Inflammatory macrophage (primary cell): ENCODE data around the gene PRSS2.
A peak's percentile ranks its signal among the peaks of the same experiment; 100 is the strongest.
"Not testable (repeated sequence)": the region's sequence is repeated elsewhere in the genome, so short reads cannot be mapped to it uniquely, and the experiment has no call there.

Experiments used
- DNase-seq, 2 donors: peaks; one replicate each; pipeline ENCODE4 v3.0.0-alpha.2; 2020 to 2022

PRSS2 gene

DNA sequence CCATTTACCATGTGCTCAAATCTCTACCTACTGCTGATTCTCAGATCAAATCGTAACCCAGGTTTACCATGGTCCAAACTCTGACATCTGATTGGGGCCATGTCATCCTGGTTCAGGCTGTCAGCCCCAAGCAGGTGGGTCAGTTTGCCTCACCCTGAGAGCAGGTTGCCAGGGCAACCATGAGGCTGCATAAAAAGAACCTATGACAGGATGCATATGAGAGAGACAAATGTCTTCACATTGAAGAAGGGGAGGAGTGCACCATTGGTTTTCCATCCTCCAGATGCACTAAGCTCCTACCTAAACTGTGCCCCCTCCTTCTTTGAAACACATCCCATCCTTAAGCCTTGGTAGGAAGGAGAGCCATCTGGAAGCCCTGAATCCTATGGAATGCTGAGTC is 11.3 kb upstream of the PRSS2 start:
- DNase-seq, result no peak

DNA sequence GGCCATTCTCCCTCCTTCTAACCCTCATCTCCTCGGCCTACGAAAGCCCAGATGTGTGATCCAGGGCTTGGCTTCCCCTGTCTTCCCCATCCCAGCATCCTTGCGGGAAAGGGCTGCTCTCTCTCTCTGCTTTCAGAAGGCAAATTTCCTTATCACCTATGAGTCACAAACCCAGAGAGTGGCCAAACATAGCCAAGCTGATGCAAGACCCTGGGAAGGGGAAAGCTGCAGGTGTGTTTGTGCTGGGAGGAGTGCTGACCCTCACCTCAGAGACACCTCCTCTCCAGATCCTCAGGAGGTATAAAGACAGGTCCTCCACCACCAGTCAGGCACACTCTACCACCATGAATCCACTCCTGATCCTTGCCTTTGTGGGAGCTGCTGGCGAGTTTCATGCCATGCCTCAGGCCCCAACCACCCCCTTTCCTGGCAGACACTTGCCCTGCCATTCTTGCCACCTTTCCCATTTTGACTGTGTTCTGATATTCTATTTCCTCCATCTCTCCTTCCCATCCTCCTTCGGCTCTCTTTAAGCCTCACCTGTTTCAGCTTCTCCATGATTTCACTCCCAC is 10.6 kb upstream of the PRSS2 start:
- no peak for DNase-seq

DNA sequence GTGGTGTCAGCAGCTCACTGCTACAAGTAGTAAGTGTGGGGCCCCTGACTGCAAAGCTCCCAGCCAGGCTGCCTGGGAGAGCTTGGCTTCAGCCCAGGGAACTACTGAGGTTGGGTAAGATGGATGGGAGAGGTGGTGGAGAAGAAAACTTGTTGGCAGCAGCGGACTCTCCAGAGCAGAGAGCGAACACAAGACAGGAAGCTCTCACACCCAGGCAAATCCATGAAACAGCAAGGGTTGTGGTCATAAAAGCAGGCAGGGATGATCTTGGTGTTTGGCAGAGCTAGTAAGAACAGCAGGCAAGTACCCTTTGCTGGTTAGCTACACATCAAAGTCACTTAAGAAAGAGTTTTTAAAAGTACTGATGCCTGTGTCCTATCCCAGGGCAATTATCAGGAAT is 9.2 kb upstream of the PRSS2 start:
- not testable (repeated sequence) for DNase-seq

DNA sequence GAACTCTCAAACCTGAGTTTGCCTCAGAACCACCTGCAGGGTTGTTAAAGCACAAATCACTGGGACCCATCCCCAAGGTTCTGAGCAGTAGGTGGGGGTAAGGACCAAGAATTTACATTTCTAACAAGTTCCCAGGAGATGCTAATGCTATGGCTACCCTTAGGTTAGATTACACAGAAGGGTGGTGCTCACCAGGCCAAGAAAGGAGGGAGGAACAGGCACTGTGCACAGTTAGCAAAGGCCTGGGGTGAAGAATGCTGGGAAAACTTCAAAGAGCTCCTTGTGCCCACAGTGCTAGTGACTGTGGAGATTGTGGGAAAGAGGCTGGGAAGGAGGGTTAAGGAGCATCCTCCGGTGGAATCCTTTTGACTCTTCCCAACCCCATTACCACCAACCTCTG is 8.7 kb upstream of the PRSS2 start:
- DNase-seq, result no peak

DNA sequence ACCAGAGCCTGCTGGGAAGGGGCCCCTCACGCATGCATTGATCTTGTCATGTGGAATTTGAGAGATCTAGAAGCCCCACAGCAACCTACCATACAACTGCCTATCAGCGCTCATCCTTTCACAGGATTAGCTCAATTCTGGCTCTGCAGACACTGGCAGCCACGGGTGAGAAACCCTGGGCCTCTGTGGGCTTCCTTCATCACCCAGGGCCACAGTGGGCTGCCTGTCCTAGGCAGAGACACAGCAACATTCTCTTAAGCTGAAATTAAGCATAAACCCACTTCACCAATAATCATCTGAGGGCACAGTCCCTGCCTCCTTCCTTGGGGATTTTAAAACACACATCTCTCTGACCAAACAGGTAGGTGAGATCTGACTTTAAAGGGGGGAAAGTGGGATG is 3.3 kb upstream of the PRSS2 start:
- no peak for DNase-seq

DNA sequence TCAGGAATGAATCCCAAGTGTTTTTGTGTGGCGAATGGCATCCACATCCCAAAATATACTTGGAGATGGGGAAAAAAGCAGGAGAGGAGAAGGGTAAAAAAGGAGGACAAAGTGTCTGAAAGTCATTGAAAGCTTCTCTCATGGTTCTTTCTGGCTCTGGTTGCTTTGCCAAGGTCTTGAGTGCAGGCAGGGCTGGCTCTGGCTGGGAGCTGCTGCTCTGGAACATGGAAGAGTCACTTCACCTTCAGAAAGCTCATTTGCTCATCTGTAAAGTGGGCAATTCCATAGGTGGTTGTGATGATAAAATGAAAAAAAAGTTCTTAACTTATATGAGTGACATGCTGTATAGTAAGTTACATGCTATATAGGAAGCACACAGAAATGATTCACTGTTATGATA is 2.9 kb upstream of the PRSS2 start:
- DNase-seq, result no peak

DNA sequence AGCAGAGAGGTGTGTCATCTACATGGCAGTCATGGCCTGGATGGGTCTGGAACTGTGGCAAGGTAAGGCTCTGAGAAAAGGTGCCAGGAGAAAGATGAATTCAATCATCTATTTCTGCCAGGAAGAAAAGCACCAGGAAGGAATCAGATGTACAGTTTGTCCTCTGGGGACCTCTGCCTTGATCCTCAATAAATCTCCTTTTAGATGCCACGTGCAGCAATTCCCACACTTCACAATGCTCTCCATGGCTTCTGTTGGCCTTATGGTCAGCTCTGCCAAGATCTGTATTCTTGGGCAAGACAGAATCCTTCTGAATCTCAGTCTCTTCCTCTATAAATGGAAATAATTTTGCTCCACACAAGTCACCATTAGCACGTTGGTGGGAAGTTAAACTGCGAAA is 1.9 kb upstream of the PRSS2 start:
- not testable (repeated sequence) for DNase-seq

DNA sequence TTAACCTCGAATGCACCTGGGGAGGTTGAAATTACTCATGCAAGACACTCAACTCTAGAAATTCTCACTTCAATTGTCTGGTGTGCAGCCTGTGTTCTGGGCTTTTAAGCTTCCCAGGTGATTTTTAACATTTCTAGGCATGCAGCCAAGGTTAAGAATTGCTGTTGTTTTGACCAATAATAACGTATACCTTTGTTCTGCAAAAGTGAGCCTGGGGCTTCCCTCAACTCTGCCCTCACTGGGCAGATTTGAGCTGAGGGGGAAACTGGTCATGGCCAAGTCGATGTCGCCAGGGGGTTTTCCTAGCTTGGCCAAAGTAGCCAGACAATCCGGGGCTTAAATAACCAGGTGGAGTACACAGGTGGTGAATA is 568 bp downstream of the PRSS2 start:
- DNase-seq, result no peak

DNA sequence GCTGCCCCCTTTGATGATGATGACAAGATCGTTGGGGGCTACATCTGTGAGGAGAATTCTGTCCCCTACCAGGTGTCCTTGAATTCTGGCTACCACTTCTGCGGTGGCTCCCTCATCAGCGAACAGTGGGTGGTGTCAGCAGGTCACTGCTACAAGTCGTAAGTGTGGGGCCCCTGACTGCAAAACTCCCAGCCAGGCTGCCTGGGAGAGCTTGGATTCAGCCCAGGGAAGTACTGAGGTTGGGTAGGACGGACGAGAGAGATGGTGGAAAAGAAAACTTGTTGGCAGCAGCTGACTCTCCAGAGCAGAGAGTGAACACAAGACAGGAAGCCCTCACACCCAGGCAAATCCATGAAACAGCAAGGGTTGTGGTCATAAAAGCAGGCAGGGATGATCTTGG is 1.3 kb downstream of the PRSS2 start:
- DNase-seq, result no peak

DNA sequence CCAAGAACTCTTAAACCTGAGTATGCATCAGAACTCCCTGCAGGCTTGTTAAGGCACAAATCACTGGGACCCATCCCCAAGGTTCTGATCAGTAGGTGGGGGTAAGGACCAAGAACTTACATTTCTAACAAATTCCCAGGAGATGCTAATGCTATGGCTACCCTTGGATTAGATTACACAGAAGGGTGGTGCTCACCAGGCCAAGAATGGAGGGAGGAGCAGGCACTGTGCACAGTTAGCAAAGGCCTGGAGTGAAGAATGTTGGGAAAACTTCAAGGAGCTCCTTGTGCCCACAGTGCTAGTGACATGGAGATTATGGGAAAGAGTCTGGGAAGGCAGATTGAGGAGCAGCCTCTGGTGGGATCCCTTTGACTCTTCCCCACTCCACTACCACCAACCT is 1.9 kb downstream of the PRSS2 start:
- DNase-seq, result no peak

DNA sequence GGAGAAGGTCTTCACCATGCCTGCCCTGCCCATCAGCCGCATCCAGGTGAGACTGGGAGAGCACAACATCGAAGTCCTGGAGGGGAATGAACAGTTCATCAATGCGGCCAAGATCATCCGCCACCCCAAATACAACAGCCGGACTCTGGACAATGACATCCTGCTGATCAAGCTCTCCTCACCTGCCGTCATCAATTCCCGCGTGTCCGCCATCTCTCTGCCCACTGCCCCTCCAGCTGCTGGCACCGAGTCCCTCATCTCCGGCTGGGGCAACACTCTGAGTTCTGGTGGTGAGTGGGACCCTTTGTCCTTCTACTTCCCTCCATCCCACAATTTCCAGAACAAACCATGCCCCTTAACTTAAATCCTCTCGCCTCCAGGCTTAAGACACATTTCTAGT is 2.5 kb downstream of the PRSS2 start:
- DNase-seq, result no peak

DNA sequence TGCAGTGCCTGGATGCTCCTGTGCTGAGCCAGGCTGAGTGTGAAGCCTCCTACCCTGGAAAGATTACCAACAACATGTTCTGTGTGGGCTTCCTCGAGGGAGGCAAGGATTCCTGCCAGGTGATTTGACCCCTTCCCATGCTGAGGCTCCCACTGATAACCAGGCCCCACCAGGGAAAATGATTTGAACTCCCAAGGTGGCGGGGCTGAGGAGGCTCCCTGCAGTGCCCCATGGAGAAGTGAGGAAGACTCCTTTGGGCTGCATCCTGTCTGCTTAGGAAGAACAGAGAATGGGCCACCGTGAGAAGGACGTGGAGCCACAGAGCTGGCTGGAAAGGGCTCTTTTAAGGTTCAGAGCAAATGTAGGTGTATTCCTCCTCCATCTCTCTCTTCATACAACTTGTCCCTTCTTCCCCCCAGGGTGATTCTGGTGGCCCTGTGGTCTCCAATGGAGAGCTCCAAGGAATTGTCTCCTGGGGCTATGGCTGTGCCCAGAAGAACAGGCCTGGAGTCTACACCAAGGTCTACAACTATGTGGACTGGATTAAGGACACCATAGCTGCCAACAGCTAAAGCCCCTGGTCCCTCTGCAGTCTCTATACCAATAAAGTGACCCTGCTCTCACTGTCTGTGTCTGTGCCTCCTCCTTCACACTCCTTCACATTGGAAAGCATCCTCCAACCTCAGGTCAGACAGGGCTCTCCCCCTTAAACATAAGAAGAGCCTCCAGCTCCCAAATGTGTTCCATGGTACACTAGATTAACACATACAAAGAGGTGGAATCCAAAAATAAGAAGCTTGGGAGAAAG is 3.4 kb downstream of the PRSS2 start:
- DNase-seq, result no peak

DNA sequence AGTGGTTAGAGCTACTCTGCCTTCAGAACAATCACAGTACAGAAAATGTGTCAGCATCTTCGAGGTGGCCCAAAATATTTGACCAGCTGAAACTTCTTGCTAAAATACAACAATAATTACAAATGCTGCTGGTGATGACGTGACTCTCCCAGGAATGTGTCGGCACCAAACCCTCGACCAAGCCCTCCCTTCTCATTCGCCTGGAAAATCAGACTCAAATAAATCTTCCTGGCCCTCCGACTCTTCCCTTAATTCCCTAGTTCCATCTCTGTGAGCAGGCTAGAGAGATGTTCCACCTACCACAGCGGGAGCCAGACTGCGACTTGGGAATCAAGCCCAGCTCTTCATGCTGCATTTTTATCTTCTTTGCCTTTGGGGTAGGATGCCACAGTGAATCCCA is 4.1 kb downstream of the PRSS2 start:
- no peak for DNase-seq

DNA sequence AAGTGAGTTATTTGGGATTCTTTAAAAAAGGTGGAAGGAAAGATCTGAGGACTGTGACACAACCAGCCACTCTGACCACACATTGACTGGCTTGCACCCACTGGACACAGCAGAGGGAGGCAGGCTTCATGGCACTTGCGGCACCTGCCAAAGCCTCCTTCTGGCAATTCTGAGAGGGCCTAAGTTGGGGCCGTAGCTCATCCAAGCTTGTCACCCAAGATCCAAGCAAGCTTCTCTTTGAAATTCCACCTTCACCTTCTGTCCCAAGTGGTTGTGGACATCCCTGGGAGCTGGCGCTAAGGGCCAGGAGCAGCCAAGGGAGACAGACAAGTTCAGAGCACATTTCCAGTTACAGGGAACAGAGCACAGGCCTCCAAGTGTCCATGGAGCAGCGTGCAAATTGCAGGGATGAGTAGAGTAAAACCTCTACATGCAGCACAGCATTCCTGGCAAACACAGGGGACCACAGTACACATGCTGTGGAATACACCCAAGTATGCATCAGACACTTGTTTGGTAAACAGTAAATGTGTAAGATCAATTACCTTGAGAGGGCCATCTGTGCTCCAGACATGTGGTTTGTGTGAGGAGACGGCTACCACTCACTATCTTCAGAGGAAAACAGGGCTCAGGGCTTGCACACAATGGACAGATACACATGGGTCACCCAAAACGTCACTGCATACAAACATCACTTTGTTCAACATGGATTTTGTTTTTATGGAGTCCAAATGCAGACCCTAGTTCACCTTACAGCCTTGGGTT is 4.8 kb downstream of the PRSS2 start:
- DNase-seq, result not testable (repeated sequence)

DNA sequence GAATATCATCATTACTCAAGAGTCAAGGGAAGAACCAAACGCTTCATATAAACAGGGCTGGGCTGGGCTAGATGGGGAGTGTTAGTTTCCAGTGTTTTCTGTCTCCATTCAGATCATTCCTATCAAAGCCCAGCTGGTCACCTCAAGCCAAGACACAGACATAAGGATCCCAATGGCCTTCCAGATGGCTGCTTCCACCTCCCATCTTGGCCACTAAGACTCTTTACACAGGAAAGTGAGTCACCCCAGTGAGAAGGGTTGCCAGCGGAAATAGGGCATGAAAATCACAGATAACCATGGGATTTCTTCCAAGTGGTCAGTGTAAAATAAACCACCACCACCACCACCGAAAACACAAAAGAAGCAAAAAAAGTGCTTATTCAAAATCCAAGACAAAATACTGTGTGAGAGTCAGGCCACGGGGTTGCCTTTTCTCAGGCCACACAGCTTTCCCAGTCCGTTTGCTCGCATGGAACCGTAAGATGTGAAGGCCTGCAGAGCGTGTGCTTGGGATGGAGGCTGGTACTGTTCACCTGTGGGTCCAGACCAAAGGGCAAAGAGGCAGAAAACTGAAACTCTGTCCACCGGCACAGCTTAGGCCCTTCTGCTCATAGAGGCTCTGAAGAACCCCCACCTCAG is 5.6 kb downstream of the PRSS2 start:
- DNase-seq, result no peak

DNA sequence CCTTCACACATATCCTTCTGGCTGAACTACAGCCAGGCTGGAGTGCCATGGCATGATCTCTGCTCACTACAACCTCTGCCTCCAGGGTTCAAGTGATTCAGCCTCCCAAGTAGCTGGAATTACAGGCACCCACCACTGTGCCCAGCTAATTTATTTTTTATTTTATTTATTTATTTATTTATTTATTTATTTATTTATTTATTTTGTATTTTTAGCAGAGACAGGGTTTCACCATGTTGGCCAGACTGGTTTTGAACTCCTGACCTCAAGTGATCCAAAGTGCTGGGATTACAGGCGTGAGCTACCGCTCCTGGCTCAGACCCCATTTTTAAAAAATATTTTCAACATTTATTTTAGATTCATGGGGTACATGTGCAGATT is 6.1 kb downstream of the PRSS2 start:
- DNase-seq, result not testable (repeated sequence)

DNA sequence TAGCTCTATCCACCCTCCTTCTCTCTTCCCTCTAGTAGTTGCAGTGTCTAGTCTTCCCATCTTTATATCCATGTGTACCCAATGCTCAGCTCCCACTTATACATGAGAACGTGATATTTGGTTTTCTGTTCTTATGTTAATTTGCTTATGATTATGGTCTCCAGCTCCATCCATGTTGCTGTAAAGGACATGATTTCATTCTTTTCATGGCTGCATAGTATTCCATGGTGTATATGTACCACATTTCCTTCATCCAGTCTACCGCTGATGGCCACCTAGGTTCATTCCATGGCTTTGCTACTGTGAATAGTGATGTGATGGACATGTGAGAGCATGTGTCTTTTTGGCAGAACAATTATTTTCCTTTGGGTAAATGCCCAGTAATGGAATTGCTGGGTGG is 6.5 kb downstream of the PRSS2 start:
- DNase-seq, result no peak

DNA sequence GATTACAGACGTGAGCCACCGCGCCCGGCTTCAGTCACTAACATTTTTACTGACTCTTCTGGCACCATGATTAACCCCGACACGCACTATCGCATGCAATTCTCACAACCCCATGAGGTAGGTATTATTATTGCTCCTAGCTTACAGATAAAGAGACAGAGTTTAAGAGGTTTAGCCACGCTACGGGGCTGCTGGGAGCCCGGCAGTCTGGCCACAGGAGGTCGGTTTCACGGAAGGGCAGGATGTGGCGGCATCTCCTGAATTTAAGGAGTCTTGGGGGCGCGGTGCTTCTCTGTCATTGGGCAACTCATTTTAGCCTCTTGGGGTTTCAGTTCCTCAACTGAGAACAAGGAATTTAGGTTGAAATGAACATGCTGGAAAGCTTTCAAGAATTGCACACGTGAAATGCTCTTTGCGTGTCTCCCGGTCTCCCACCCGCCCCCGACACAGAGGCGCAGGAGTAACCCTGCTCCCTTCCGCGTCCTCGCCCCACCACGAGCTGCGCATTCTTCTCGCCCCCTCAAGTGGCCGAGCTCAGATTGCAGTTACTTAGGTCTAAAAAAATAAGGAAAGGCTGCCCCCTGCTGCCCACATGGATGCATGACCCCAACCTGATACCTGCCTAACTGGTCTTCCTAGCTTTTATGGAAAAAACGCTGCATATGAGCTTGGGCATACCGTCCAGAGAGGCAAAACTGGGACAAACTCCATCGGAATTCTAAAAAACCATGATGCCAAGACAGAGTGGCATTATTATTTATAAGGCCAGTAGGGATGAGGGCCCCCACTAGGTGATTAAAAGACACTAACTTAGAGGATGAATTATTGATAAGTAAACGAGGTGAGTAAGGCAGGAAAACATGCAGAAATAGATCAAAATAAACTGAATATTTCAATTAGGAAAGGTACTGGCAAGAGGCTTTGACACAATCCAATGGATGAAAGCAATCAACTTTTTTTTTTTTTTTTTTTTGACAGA is 12.4 kb downstream of the PRSS2 start:
- peak; percentile 84 to 90 for DNase-seq

DNA sequence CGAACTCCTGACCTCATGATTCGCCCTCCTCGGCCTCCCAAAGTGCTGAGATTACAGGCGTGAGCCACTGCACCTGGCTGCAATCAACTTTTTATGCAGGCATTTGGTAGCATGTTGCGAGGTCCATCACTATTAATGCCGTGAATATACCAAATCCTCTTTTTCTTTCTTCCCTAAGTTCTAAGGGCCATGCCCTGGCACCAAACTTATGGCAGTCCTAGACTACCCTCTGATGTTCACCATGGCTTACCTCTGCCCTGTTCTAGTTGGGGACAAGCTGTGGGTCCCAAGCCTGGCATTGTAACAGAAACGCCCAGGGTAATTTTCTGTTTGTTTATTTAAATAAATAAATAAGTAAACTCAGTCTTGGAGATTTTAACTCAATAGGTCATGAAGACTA is 13.3 kb downstream of the PRSS2 start:
- DNase-seq, result no peak

DNA sequence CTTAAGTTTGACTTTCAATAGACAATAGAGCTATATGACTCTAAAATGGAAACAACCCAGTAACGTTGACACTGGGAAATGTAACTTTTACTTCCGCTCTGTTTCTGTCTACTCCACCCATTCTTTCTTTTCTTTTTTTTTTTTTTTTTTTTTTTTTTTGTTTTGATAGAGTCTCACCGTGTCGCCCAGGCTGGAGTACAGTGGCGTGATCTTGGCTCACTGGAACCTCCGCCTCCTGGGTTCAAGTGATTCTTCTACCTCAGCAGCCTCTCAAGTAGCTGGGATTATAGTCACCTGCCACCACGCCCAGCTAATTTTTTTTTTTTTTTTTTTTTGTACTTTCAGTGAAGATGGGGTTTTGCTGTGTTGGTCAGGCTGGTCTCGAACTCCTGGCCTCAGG is 13.9 kb downstream of the PRSS2 start:
- no peak for DNase-seq

DNA sequence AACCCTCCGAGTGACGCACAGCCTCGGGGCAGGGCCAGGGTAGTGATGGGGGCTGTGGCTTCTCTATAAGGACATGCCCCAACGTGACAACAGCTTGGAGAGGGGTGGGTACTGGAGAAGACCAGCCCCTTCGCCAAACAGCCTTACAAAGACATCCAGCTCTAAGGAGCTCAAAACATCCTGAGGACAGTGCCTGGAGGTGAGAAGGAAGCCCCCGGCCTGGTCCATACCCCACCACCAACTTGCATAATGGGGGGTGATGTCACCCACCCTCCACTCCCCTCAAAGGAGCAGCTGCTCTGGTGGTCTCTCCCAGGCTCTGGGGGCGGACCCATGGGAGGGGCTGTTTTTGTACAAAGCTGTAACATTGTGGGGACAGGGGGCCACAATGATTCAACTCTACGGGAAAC is 15.1 kb downstream of the PRSS2 start:
- no peak for DNase-seq

DNA sequence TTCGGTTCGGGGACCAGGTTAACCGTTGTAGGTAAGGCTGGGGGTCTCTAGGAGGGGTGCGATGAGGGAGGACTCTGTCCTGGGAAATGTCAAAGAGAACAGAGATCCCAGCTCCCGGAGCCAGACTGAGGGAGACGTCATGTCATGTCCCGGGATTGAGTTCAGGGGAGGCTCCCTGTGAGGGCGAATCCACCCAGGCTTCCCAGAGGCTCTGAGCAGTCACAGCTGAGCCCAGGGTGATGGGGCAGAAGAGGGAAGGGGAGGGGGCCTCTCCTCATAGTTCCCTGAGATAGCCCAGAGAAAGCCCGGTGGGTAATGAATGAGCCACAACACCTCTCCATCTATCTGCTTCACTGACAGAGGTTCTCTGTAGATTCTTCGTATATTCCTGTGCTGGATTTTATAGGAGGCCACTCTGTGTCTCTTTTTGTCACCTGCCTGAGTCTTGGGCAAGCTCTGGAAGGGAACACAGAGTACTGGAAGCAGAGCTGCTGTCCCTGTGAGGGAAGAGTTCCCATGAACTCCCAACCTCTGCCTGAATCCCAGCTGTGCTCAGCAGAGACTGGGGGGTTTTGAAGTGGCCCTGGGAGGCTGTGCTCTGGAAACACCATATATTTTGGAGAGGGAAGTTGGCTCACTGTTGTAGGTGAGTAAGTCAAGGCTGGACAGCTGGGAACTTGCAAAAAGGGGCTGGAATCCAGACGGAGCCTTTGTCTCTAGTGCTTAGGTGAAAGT is 16.4 kb downstream of the PRSS2 start:
- no peak for DNase-seq
